GM19239 (cell line): ENCODE results near the gene OR2T34.
"Not testable (repeated sequence)": the region's sequence is repeated elsewhere in the genome, so short reads cannot be mapped to it uniquely, and the experiment has no call there.

Source experiments
- DNase-seq: peaks from one replicate; pipeline ENCODE4 v3.0.0; 2011; ENCODE audit warnings: low spot score; ENCODE audit not compliant: insufficient read length
- FAIRE-seq: peaks from 2 replicates; lab custom pipeline; 2011; peaks lifted over from hg19 to GRCh38; lab: Jason Lieb, UNC

Gene OR2T34, protein sequence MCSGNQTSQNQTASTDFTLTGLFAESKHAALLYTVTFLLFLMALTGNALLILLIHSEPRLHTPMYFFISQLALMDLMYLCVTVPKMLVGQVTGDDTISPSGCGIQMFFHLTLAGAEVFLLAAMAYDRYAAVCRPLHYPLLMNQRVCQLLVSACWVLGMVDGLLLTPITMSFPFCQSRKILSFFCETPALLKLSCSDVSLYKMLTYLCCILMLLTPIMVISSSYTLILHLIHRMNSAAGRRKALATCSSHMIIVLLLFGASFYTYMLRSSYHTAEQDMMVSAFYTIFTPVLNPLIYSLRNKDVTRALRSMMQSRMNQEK

DNA sequence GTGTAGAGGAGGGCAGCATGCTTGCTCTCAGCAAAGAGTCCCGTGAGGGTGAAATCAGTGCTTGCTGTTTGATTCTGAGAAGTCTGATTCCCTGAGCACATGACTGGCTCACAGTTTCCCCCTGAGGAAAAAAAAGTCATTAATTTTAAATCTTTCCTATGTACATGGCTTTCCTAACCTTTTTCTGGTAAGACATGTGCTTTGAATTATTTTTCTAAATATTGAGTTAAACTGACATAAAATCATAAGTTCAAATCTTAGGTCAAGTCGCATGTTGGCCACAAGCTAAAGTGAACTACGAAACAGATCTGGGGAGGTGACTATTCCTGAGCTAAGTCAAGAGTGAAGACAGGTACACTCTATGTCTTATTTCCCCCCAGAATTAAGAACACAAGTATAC, at the start of gene OR2T34:
Gene OR2T34, minus strand, starts transcription at position 101 of the 400 bp plus-strand sequence. Its CDS starts 0 bp downstream, at position 101.
- not testable (repeated sequence) for DNase-seq, FAIRE-seq

DNA sequence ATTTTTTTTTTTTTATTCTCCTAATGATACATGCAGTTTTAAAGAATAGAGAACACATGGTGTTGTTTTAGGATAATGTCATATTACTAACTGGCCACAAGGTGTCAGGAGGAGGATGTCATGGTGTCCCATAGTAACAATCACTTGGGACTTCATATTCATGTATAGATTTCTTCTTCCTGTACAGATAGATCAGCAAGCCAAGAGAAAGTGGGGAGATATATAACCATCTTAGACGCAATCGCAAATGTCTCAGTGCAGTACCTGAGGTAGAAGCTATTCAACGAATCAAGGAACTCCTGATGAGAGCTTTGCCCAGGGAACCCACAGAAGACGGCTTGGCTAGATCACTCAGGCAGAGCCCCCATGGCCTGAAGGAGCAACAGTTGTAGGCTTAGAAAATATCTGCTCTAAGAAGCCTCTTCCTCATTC, 48.0 kb upstream of the OR2T34 start:
- no peak for FAIRE-seq
- no peak for DNase-seq

DNA sequence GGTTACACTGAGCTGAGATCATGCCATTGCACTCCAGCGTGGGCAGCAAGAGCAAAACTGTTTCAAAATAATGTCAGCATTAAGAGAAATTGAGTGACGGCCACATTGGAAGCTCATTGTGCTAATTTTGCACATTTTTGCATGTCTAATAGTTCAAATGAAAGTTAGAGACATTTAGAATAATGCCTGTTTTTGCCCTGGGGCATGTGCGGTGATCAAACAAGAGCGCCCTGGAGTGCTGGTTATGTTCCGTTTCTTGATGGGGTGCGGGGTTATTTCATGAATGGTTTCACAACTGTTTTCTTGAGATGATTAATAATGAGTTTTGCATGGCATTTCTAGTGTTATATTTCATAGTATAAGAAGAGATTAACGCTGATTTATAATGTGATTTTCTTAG, 47.2 kb upstream of the OR2T34 start:
- FAIRE-seq (no peak), DNase-seq (no peak)

DNA sequence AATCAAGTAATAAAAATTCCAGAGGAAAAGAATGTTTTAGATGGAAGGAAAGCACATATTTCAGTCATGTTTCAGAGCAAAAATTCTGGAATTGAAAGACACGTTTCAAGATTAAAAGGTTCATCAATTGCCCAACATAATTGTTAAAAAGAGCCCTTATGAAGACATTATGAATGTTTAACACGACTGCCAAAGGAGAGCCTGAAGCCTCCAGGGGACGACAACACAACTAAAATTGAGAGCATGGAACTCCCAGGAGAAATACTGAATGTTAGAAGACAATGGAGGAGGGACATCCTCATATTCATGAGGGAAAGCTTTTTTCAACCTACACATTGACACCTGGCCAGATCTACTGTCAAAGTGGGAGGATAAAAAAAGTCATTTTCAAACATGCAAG, 44.3 kb upstream of the OR2T34 start:
- FAIRE-seq = no peak

DNA sequence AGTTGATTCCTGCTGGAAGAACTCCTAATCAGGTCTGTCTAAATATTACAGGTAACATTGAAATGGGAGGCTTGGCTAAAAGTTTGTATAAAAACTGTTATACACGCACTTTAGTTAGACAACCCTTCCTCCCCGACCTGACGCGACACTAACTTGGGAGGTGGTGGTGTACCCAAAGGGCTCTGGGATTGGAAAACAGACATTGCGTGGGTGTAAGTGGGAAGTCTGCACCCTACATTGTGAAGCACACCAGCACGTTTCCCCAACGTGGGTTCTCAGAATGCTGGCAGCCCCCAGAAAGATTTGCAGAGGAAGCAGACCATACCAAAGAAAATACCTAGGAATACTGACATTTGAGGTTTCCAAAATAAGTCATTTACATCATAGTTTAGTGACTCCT, 43.6 kb upstream of the OR2T34 start:
- DNase-seq = no peak
- FAIRE-seq = no peak

More for the DNA sequence above, 44.3 kb upstream of the OR2T34 start:
- DNase-seq = no peak

DNA sequence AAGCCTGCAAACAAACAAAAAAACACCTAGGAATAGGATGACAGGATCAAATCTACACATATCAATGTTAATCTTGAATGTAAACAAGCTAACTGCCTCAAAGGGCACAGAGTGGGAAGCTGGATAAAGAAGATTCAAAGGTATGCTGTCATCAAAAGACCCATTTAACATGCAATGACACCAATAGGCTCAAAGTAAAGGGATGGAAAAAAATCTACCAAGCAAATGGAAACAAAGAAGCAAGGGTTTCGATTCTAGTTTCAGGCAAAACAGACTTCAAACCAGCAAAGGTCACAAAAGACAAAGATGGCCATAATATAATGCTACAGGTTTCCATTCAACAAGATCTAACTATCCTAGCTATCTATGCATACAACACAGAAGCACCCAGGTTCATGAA, 39.2 kb upstream of the OR2T34 start:
- FAIRE-seq (no peak), DNase-seq (no peak)

DNA sequence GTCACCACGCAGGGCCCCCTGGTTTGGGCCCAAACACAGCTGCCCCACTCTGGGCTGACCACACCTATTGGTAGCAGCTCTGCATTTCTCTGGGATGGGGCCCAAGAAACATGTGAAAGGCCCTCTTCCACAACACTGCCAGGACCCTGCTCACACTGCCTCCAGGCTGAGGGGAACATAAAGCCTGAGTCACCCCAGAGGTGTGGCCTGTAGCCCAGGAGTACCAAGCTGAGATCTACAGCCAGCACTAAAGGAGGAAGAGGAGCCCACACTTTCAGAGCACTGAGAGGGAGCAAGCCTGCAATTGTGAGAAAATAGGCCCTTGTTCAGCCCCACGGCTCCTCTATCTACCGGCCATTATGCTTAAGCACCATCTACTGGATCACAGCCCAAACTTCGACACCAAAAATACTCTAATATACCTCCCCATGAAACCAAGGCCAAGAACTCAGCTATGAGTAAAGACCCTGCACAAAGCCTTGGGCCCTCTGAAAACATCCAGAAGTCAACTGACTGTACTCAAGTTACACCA, 37.4 kb upstream of the OR2T34 start:
- FAIRE-seq = no peak
- no peak for DNase-seq

DNA sequence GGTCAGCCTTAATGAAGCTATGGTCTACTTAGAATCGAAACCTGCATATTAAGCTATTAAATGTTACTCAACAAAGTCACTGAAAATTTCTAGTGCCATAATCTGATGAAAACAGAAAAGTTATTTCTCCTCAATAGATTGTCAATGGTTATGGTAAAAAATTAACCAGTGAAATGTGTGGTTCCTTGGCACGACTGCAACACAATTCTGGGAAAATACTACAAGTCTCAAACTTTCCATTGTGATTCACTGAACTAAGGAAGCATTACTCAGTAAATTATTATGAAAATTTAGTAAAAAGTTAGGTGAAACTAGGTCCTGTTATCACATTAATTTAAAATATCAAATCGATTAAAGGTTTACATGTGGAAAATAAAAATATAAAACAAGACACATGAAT, 35.7 kb upstream of the OR2T34 start:
- DNase-seq (no peak), FAIRE-seq (no peak)

DNA sequence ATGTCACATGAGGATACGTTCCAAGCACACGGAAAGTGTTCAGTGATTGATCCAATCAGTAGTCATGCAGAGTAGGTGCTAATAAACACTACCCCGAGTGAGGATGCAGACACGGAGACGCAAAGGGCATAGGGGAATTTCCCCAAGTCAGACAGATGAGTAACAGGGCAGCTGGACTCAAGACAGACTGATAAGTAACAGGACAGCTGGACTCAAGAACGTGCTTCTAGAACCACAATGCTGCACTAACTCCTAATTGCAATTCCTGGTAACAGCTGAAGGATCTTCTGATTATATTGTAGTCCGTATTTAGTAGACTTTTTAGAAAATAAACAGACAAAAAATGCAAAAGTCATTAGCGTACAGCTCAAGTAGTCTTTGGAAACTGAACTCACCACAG, 24.8 kb upstream of the OR2T34 start:
- DNase-seq = no peak
- FAIRE-seq = no peak

DNA sequence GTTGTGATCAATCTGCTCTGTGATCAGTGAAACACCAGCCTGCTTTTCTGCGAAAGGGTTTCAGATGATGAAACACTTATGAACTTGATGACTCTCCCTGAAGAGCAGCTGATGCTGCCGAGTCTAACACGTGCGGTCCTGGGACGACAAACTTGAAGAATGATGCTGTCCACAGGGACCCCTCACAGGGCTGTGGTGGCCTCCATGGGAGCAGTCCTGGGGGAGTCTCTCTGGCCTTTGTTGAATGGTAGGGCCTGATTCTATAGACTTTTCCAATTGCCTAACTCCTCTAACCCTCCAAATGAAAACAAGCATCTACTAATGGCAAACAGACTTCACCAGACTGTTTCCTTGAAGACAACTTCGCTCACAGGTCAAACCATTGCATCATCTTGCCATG, 23.0 kb upstream of the OR2T34 start, which contains the start of gene OR2T10:
Gene OR2T10, minus strand, starts transcription at position 112 of the 400 bp plus-strand sequence. CDS start 3,932 bp downstream, outside the sequence.
- no peak for DNase-seq
- no peak for FAIRE-seq

DNA sequence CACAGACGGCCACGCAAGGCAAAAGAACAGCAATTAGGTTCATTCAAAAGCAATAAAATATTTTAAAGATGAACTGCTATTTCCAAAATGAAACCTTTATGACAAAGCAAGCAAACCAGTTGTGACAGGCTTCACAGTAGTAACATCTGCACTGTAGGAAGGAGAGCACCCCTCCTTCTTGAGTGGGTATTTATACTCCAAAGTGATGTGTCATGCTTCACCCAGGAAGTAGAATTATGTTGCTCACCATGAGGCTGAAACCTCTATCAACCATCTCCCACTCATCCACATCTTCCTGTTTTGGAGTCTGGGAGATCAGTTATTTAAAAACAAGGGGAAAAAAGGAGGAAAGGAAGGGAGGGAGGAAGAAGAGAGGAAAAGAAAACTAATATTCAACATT, 22.1 kb upstream of the OR2T34 start:
- no peak for DNase-seq
- no peak for FAIRE-seq

DNA sequence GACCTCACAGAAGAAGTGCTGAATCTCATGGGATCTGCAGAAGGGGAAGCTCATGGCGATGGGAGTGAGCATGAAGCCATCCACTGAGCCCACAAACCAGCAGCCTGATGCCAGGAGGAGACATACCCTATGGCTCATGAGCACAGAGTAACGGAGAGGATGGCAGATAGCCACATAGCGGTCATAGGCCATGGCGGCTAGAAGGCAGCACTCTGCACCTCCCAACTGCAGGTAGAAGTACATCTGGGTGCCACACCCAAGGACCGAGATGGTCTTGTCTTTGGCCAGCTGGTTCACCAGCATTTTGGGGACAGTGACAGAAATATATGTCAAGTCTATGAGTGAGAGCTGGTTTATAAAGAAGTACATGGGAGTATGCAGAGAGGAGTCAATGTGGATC, 18.7 kb upstream of the OR2T34 start:
- no peak for FAIRE-seq
- no peak for DNase-seq

DNA sequence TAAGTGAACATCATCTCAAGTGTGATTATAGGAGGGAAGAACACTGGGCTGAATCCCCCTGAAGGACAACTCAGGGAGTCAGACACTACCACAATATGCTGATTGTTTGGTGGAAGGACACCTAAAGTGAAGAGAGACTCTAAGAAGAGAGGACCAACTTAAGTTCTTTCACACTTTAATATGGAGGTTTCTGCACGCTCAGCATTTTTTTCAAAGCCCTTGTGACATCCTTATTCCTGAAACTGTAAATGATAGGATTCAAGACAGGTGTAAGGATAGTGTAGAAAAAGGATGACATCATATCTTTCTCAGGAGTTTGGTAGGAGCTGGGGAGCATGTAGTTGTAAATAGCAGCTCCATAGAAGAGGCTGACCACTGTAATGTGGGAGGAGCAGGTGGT, 18.1 kb upstream of the OR2T34 start:
- no peak for FAIRE-seq

DNA sequence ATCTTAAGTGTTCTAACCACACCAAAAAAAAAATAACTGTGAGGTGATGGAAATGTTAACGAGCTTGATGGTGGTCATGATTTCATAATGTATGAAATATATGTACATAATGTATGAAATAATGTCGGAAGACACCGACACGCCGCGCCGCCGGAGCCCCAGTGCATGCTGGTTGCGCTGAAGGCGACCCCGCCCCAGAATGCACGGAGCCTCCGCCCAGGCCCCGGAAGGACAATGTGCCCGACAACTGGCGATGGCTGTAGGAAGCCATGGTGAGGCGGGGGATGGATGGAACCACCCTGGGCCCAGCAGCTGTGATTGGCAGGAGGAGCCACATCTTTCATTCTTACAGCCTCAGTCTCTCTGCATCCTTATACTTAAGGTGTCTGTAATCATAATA, 15.5 kb upstream of the OR2T34 start:
- FAIRE-seq (no peak), DNase-seq (no peak)

More for the DNA sequence above, 18.1 kb upstream of the OR2T34 start:
- no peak for DNase-seq

DNA sequence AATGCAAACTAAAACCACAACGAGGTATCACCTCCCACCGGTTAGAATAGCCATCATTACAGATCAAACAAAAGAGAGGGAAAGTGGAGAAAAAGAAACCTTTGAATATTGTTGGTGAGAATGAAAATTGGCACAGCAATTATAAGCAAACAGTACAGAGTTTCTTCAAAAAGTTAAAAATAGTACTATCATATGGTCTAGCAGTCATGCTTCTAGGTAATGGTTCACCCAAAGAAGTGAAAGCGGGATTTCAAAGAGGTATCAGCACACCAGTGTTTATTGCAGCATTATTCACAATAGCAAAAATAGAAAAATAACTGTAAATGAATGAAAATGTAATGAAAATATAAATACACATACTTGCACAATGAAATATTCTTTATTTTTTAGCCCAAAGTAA, 14.8 kb upstream of the OR2T34 start:
- FAIRE-seq = no peak
- DNase-seq = no peak

DNA sequence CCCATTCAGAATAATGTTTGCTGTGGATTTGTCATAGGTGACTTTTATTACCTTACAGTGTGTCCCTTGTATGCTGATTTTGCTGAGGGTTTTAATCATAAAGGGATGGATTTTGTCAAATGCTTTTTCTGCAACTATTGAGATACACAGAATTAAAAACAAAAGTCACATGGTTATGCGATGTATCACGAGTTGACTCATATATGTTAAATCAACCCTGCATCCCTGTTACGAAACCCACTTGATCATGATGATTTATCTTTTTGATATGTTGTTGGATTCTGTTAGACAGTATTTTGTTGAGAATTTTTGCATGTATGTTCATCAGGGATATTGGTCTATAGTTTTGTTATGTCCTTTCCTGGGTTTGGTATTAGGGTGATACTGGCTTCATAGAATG, 10.7 kb upstream of the OR2T34 start:
- FAIRE-seq = peak; percentile 73
- DNase-seq = no peak

DNA sequence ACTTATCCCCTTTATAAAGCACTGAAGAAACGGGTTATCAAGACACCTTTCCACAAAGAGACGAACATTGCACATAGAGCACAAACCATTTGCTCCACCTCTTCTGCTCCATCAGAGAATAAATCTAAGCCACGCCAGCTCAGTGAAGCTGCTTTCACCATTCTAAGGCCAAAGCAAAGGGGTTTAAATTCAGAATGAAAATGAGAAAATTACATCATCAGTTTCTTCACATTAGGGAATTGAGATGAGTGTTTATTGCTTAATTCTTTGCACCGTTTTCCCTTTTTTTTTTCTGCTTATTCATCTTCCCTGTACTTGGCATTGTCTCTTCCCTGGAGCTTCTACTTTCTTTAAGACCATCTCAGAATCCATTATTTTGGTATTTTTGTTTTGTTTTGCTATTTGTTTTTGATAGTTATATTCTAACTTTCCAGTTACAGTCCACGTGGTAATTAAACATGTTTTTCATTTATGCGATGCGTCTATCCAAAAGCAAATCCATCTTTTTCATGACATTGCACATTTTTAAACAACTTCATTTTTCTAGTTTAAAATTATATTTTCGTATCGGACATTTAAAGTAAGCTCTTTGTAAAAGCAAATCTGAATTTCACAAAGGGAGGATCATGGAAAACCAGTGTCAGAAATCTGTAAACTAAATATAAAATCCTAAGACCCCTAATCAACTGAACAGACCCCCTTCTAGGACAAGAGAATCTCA, 1.9 kb upstream of the OR2T34 start:
- DNase-seq (no peak), FAIRE-seq (no peak)

DNA sequence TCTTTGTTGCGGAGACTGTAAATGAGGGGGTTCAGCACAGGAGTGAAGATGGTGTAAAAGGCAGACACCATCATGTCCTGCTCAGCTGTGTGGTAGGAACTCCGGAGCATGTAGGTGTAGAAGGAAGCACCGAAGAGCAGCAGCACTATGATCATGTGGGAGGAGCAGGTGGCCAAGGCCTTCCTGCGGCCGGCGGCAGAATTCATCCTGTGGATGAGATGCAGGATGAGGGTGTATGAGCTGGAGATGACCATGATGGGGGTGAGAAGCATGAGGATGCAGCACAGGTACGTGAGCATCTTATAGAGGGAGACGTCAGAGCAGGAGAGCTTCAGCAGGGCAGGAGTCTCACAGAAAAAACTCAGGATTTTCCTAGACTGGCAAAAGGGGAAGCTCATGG, 701 bp downstream of the OR2T34 start:
- peak; percentile 8 for FAIRE-seq
- not testable (repeated sequence) for DNase-seq

DNA sequence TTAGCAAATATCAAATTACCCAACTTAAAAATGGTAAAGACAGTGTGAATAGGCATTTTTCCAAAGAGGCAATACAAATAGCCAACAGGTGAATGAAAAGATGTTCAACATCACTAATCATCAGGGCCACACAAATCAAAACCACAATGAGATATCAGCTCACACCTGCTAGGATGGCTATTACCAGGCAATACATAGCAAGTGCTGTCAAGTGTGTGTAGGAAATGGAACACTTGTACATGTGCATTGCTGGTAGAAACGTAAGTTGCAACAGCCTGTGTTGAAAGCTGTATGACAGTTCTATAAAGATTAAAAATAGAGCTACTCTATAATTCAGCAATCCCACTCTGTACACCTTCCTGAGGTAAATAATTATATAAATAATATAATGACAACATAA, 2.5 kb downstream of the OR2T34 start:
- not testable (repeated sequence) for DNase-seq
- peak; percentile 92 for FAIRE-seq

DNA sequence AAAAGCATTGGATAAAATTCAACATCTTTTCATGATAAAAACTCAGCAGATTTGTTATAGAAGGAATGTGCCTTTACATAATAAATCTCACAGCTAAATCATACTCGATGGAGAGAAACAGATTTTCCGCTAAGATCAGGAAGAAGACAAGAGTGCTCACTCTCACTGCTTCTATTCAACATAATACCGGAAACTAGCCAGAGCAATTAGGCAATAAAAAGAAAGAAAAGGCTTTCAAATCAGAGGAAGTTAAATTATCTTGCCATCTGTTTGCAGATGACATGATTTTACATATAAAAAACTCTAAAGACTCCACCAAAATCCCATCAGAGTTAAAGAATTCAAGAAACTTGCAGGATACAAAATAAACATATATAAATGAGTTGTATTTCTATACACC, 3.7 kb downstream of the OR2T34 start:
- DNase-seq, FAIRE-seq: not testable (repeated sequence)

DNA sequence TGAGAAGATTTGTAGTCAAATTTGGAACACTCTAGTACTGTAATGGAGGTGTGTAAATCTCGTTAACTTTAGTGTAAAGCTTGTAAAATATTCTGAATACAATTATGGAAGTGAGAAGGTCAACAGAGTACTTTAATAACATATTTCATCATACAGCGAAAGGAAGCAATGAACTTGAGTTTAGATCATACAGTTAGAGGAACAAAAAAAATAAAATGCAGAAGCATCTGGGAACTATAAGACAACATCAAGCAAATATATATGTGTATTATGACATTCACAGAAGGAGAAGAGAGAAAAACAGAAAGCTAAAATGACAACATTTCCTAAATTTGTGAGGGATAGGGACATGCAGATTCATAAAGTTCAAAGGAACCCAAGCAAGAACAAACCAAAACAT, 5.5 kb downstream of the OR2T34 start:
- peak; percentile 84 for FAIRE-seq
- DNase-seq = not testable (repeated sequence)
